Measurements from ENCODE around the gene RAPGEF1. TPM values are rescaled to one million over a fixed set of nuclear protein-coding genes. Genes with fewer than 3 reads are reported as not detected.

RAPGEF1 gene
- total RNA-seq, 1 experiment from 2014 or later = 55.6 TPM

DNA sequence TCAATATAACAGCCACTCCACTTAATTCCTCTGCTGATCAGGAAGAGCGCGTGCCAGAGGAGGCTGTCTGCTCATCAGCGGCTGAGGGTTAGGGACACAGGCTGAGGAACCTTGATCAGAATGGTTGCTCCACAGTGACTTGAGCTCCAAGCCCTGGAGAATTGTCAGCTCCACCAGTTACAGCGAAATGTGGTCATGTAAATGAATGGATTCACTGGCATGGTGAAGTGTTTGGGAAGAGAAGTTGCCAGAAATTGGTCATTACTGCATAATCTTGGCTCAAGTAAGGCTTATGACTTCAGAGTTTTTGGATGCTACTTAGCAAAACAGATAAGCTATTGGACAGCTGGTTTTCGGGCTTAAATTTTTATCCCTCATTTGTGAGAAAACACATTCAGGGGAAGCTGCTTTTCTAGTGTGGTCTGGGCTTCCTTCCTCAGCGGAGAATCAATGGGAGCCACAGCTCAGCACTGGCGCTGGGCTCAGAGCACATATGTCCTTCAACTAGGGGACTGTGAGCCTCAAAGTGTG is 129.6 kb downstream of the RAPGEF1 start:
- Histone ChIP-seq H3K23ac (ENCODE audit: insufficient read length, low read depth, low read length) (no peak overlapping the region), H3K4me2 (ENCODE audit: insufficient read depth, insufficient read length, low read length) (no peak overlapping the region), H3K14ac (ENCODE audit: insufficient read depth, low read length) (no peak overlapping the region), H3K27ac (ENCODE audit: insufficient read length, low read depth, low read length) (no peak overlapping the region), H3K79me2 (ENCODE audit: insufficient read depth, low read length) (no peaks in the 10 kb centered on the region), H3K9me3 (ENCODE audit: control insufficient read depth, low read depth, low read length) (no peaks in the 10 kb centered on the region), H2AK5ac (ENCODE audit: insufficient read length, low read length) (no peak overlapping the region), H2BK5ac (ENCODE audit: insufficient read length, low read length) (no peak overlapping the region), H2BK15ac (ENCODE audit: low read depth, low read length) (no peak overlapping the region), H3K4me1 (ENCODE audit: insufficient read depth, low read length) (peaks cover 2% of the 10 kb centered on the region; the same call in 1 of the 2 replicates), H2AFZ (ENCODE audit: low read length) (no peak overlapping the region), H4K8ac (replicated peaks; ENCODE audit: insufficient read length, low read depth, low read length) (no peak overlapping the region), H3K18ac (ENCODE audit: insufficient read length, low read depth, low read length) (no peak overlapping the region), H3K56ac (ENCODE audit: insufficient read length, low read depth, low read length) (no peak overlapping the region), H2BK20ac (ENCODE audit: low read depth, low read length, poor library complexity, severe bottlenecking) (no peak overlapping the region), H3K4ac (ENCODE audit: low read depth, low read length) (no peak overlapping the region), H2BK12ac (ENCODE audit: insufficient read length, low read depth, low read length) (no peak overlapping the region), H3K27me3 (ENCODE audit: insufficient read depth, low read length) (no peaks in the 10 kb centered on the region), H3K9ac (ENCODE audit: extremely low read depth, insufficient read length, low read length) (no peak overlapping the region), H4K91ac (ENCODE audit: insufficient read length, low read depth, low read length) (no peak overlapping the region), H4K20me1 (ENCODE audit: control insufficient read depth, insufficient read depth, insufficient read length) (no peaks in the 10 kb centered on the region), H3K79me1 (ENCODE audit: insufficient read depth, low read depth, low read length, poor library complexity, severe bottlenecking) (no peaks in the 10 kb centered on the region), H4K5ac (ENCODE audit: insufficient read length, low read depth, low read length) (no peak overlapping the region), H3K23me2 (ENCODE audit: insufficient read length, low read depth, low read length, poor library complexity, severe bottlenecking) (no peaks in the 10 kb centered on the region), H3T11ph (ENCODE audit: low read length) (no peak overlapping the region), H2BK120ac (ENCODE audit: low read depth, low read length, poor library complexity, severe bottlenecking) (no peak overlapping the region)
- no peaks in the 10 kb centered on the region for H3K9me3 Mint-ChIP-seq
- H3K4me1 Mint-ChIP-seq = peaks cover 31 to 34% of the 10 kb centered on the region in 2 experiments
- WGBS (ENCODE audit: extremely low coverage, insufficient read length, low lambda C conversion rate) = no CpG with 5 or more reads among the region's 7 CpGs
- peaks cover 0 to 4% (median 2%) of the 10 kb centered on the region in 3 experiments; a peak in 3 of 7 replicates for H3K36me3 Mint-ChIP-seq (ENCODE audit: insufficient read depth in 1 of 3, low read depth in 3 of 3)
- no peak for TF ChIP-seq CTCF (conservative IDR thresholded peaks at IDR 0.05)
- no peak overlapping the region for H3K4me3 Mint-ChIP-seq
- no peaks in the 10 kb centered on the region for H3K27me3 Mint-ChIP-seq (ENCODE audit: low read depth)
- H3K27ac Mint-ChIP-seq = peak overlapping the region; percentile 34 to 94 (median 54); a peak in 4 of 7 replicates
- DNase-seq = no peak

Measured in H9 (cell line).